GM06990 (cell line): ENCODE results near the gene RAB15.

Source experiments
- DNase-seq: peaks from one replicate; pipeline ENCODE4 v3.0.0-alpha.2; 2011; ENCODE audit not compliant: insufficient read length; ENCODE audit errors: extremely low read depth
- H3K27me3 ChIP-seq: replicated peaks from 2 replicates; pipeline ENCODE4 v1.6.0; 2011; ENCODE audit warnings: low read length; ENCODE audit not compliant: control insufficient read depth, insufficient read depth
- H3K36me3 ChIP-seq: 2 replicates; pipeline ENCODE4 v1.5.1; 2011; ENCODE audit warnings: low read length; ENCODE audit not compliant: control insufficient read depth, insufficient read depth
- H3K4me3 ChIP-seq: replicated peaks from 2 replicates; pipeline ENCODE4 v1.5.1; 2011; ENCODE audit warnings: low read depth, mild to moderate bottlenecking, control low read depth, low read length
- CTCF ChIP-seq: IDR thresholded peaks from 2 replicates; pipeline ENCODE4 v1.5.1; 2011; ENCODE audit warnings: low read length, control low read depth, mild to moderate bottlenecking, inconsistent platforms; ENCODE audit not compliant: insufficient read depth, poor library complexity, severe bottlenecking

The RAB15 gene

GRCh38 chr14:64963611-64964010 lies 8.5 kb downstream of the RAB15 start:
- Histone ChIP-seq H3K27me3 (no peaks in the 10 kb centered on the region), H3K4me3 (no peak overlapping the region), H3K36me3 (no peaks in the 10 kb centered on the region; the same call in 1 of the 2 replicates)
- DNase-seq = no peak
- peak; percentile 25 for TF ChIP-seq CTCF

GRCh38 chr14:64960762-64961276 lies 11.3 kb downstream of the RAB15 start:
- peak; percentile 13 for TF ChIP-seq CTCF
- DNase-seq = no peak
- Histone ChIP-seq H3K4me3 (no peak overlapping the region), H3K36me3 (no peaks in the 10 kb centered on the region), H3K27me3 (no peaks in the 10 kb centered on the region)

GRCh38 chr14:64958743-64959142 lies 13.4 kb downstream of the RAB15 start:
- no peaks in the 10 kb centered on the region for H3K36me3 ChIP-seq
- no peak for DNase-seq
- TF ChIP-seq CTCF = no peak

GRCh38 chr14:64958201-64958600 lies 13.9 kb downstream of the RAB15 start:
- no peak for DNase-seq
- Histone ChIP-seq H3K27me3 (no peaks in the 10 kb centered on the region), H3K36me3 (no peaks in the 10 kb centered on the region), H3K4me3 (no peak overlapping the region)
- TF ChIP-seq CTCF = no peak

More at GRCh38 chr14:64958743-64959142, 13.4 kb downstream of the RAB15 start:
- Histone ChIP-seq H3K27me3 (no peaks in the 10 kb centered on the region), H3K4me3 (no peak overlapping the region)

- no peak for TF ChIP-seq CTCF
- no peaks in the 10 kb centered on the region; the same call in 1 of the 2 replicates for H3K36me3 ChIP-seq
These were observed 15.3 kb downstream of the RAB15 start for GRCh38 chr14:64956697-64957406.

More at GRCh38 chr14:64956697-64957406, 15.3 kb downstream of the RAB15 start:
- H3K27me3 ChIP-seq = no peaks in the 10 kb centered on the region
- no peak for DNase-seq
- H3K4me3 ChIP-seq = no peak overlapping the region
